ENCODE data around the gene DYRK1B.

DYRK1B gene

DNA sequence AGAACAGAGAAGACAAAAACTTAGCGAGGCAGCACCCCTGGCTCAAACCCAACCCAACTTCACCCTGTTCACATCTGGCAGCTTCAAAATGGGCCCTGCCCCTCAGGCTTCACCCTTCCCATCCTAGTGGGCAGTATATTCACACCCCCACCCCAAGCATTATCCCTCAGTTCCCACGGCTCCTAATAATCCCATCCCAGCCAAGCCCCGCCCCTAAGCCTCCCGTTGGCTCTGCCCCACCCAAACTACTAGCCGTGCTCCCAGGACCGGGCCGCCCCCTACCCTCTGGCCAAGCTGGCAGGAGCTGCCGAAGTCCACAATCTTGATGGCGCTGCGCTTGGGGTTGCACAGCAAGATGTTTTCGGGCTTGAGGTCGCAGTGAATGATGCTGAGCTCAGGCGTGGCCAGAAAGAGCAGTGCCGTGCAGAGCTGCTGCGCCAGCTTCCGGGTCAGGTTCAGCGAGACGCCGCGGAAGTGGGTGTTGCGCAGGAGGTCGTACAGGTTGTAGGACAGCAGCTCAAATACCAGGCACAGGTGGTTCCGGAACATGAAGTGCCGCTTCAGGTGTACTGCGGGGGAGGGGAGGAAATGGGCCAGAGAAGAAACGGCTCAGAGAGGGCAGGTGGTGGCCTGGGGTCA lies 5.8 kb downstream of the DYRK1B start:
- CTCF ChIA-PET, result interaction anchor here (0.6 to 2.9 kb wide), 4 partner anchors 16 to 150 kb away, joined by 3 to 18 read pairs (median 3); no protein-coding TSS in a partner anchor
- Histone ChIP-seq H3K4me1 (ENCODE audit: control insufficient read depth, insufficient read depth, low read length) (peaks cover 26% of the 10 kb centered on the region), H3K36me3 (ENCODE audit: control insufficient read depth in 2 of 2, insufficient read depth in 1 of 2, low read length in 2 of 2) (peaks cover 64 to 76% of the 10 kb centered on the region in 2 experiments), H3K27ac (ENCODE audit: extremely low read depth, low read depth, low read length) (peak overlapping the region; percentile 37; the same call in 1 of the 2 replicates), H3K4me3 (ENCODE audit: low read depth, low read length) (no peak overlapping the region), H3K9me3 (ENCODE audit: control insufficient read depth, insufficient read depth, low read depth, low read length) (no peaks in the 10 kb centered on the region)
- POLR2A ChIA-PET, result interaction anchor here (0.6 to 1.8 kb wide), 4 partner anchors 8 to 702 kb away, joined by 3 to 9 read pairs (median 5); no protein-coding TSS in a partner anchor
- TF ChIP-seq KLF1 (tag by site-specific recombination; IDR thresholded peaks at IDR 0.05) (0 out of 2 replicates have a peak, but pooled peaks have one; percentile 48), ZNF514 (tag by site-specific recombination; IDR thresholded peaks at IDR 0.05) (no peak), ZNF354C (tag by site-specific recombination; IDR thresholded peaks at IDR 0.05; ENCODE audit: borderline replicate concordance, low read depth) (no peak), HIC1 (tag by site-specific recombination; IDR thresholded peaks at IDR 0.05) (0 out of 2 replicates have a peak, but pooled peaks have one; percentile 11), ZNF600 (tag by site-specific recombination; IDR thresholded peaks at IDR 0.05) (peak; percentile 77)

- H3K4me3 ChIP-seq (ENCODE audit: low read depth, low read length), result no peak overlapping the region
- H3K36me3 ChIP-seq (ENCODE audit: control insufficient read depth in 2 of 2, insufficient read depth in 1 of 2, low read length in 2 of 2), result peaks cover 64 to 85% of the 10 kb centered on the region in 2 experiments
- no peaks in the 10 kb centered on the region for H3K9me3 ChIP-seq (ENCODE audit: control insufficient read depth, insufficient read depth, low read depth, low read length)
- ChIA-PET POLR2A (interaction anchor here (0.6 to 1.8 kb wide), 3 partner anchors 27 to 703 kb away, joined by 3 to 9 read pairs (median 6); no protein-coding TSS in a partner anchor), CTCF (interaction anchor here (0.6 to 2.9 kb wide), 2 partner anchors 17 to 35 kb away, joined by 3 to 18 read pairs; no protein-coding TSS in a partner anchor)
- TF ChIP-seq PRDM6 (tag by site-specific recombination; IDR thresholded peaks at IDR 0.05), result no peak
- TF ChIP-seq ZNF660 (tag by site-specific recombination; IDR thresholded peaks at IDR 0.05), result no peak
- peak; percentile 75; the same call in 1 of the 2 replicates for TF ChIP-seq BCL11B (tag by site-specific recombination; IDR thresholded peaks at IDR 0.05; ENCODE audit: low read depth)
- H3K4me1 ChIP-seq (ENCODE audit: control insufficient read depth, insufficient read depth, low read length), result peaks cover 18% of the 10 kb centered on the region
- no peak overlapping the region for H3K27ac ChIP-seq (ENCODE audit: extremely low read depth, low read depth, low read length)
Observed at GRCh38 chr19:39827216-39827615, 6.7 kb downstream of the DYRK1B start.

- Histone ChIP-seq H3K27ac (ENCODE audit: extremely low read depth, low read depth, low read length) (0 out of 2 replicates have a peak overlapping the region, but pooled peaks have one; percentile 24), H3K36me3 (ENCODE audit: control insufficient read depth in 2 of 2, insufficient read depth in 1 of 2, low read length in 2 of 2) (peaks cover 57 to 82% of the 10 kb centered on the region in 2 experiments), H3K4me1 (ENCODE audit: control insufficient read depth, insufficient read depth, low read length) (peaks cover 12% of the 10 kb centered on the region), H3K4me3 (ENCODE audit: low read depth, low read length) (no peak overlapping the region), H3K9me3 (ENCODE audit: control insufficient read depth, insufficient read depth, low read depth, low read length) (no peaks in the 10 kb centered on the region)
- CTCF ChIA-PET, result interaction anchor here (0.6 to 9.7 kb wide), 2 partner anchors 17 to 310 kb away, joined by 3 to 102 read pairs; no protein-coding TSS in a partner anchor
- TF ChIP-seq, protein P1, sequence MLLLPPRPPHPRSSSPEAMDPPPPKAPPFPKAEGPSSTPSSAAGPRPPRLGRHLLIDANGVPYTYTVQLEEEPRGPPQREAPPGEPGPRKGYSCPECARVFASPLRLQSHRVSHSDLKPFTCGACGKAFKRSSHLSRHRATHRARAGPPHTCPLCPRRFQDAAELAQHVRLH (tag by site-specific recombination; IDR thresholded peaks at IDR 0.05), result no peak
- TF ChIP-seq ZNF600 (tag by site-specific recombination; IDR thresholded peaks at IDR 0.05) (peak; percentile 55; the same call in 1 of the 2 replicates), ZNF274 (IDR thresholded peaks at IDR 0.05; ENCODE audit: low read length) (no peak), ZNF274 (tag by site-specific recombination; IDR thresholded peaks at IDR 0.05; ENCODE audit: borderline replicate concordance) (no peak), OVOL3 (tag by site-specific recombination; IDR thresholded peaks at IDR 0.05) (no peak), MEIS1 (CRISPR knock-in tag; IDR thresholded peaks at IDR 0.05; ENCODE audit: borderline replicate concordance) (no peak)
- POLR2A ChIA-PET, result interaction anchor here (0.6 kb wide), 1 partner anchor 27 kb away, joined by 3 read pairs; no protein-coding TSS in a partner anchor
Observed at GRCh38 chr19:39826311-39826945, 7.5 kb downstream of the DYRK1B start.
